Endothelial cell (in vitro differentiated cells): ENCODE data around the gene NAPG. TPM values are rescaled to one million over a fixed set of nuclear protein-coding genes. Genes with fewer than 3 reads are reported as not detected.
A peak's percentile ranks its signal among the peaks of the same experiment; 100 is the strongest.

ENCODE experiments used
- DNase-seq: peaks from one replicate; pipeline ENCODE4 v3.0.0; 2021; ENCODE audit warnings: low spot score
- H3K27ac Mint-ChIP-seq: one replicate; pipeline ENCODE4 v1.8.0; 2021; ENCODE audit warnings: mixed read lengths, inconsistent platforms; ENCODE audit not compliant: unreplicated experiment
- H3K27me3 Mint-ChIP-seq: one replicate; pipeline ENCODE4 v1.8.0; 2021; ENCODE audit warnings: mild to moderate bottlenecking, moderate library complexity, mixed read lengths, inconsistent platforms; ENCODE audit not compliant: unreplicated experiment
- H3K36me3 Mint-ChIP-seq: one replicate; pipeline ENCODE4 v1.8.0; 2021; ENCODE audit warnings: mild to moderate bottlenecking, low read depth, mixed read lengths, inconsistent platforms; ENCODE audit not compliant: unreplicated experiment
- H3K4me1 Mint-ChIP-seq: one replicate; pipeline ENCODE4 v1.8.0; 2021; ENCODE audit warnings: mild to moderate bottlenecking, mixed read lengths, inconsistent platforms; ENCODE audit not compliant: unreplicated experiment
- H3K4me3 Mint-ChIP-seq: one replicate; pipeline ENCODE4 v1.8.0; 2021; ENCODE audit warnings: mild to moderate bottlenecking, mixed read lengths, inconsistent platforms; ENCODE audit not compliant: unreplicated experiment
- H3K9me3 Mint-ChIP-seq: one replicate; pipeline ENCODE4 v1.8.0; 2021; ENCODE audit warnings: mixed read lengths, inconsistent platforms; ENCODE audit not compliant: unreplicated experiment
- CTCF ChIP-seq: fragments of 200-600 bp; sonication (generic); IDR thresholded peaks from one replicate; pipeline ENCODE4 v1.5.0; 2021; ENCODE audit warnings: antibody characterized with exemption; ENCODE audit not compliant: unreplicated experiment
- total RNA-seq: library from RNA; stranded (reverse); fragmentation: NEBNext Ultra II Directional; extraction: Animal tissue kit (Norgen Biotek cat#: 25700); gene quantifications from one replicate; pipeline ENCODE4 v1.2.1, GENCODE V29; 2021; ENCODE audit not compliant: unreplicated experiment

NAPG gene
- total RNA-seq, 1 donor from 2014 or later, result 33.6 TPM

- peaks cover 9% of the 10 kb centered on the region for H3K4me1 Mint-ChIP-seq
- H3K4me3 Mint-ChIP-seq, result no peak overlapping the region
- peaks cover 2% of the 10 kb centered on the region for H3K27me3 Mint-ChIP-seq
- no peak for TF ChIP-seq CTCF
- no peak for DNase-seq
- no peak overlapping the region for H3K27ac Mint-ChIP-seq
- H3K9me3 Mint-ChIP-seq, result no peaks in the 10 kb centered on the region
- no peaks in the 10 kb centered on the region for H3K36me3 Mint-ChIP-seq
These were observed 6.5 kb upstream of the NAPG start for GRCh38 chr18:10519366-10519765.

GRCh38 chr18:10519999-10520935, 5.6 kb upstream of the NAPG start:
- no peak overlapping the region for H3K27ac Mint-ChIP-seq
- H3K4me3 Mint-ChIP-seq, result no peak overlapping the region
- H3K36me3 Mint-ChIP-seq, result peaks cover 5% of the 10 kb centered on the region
- peaks cover 15% of the 10 kb centered on the region for H3K4me1 Mint-ChIP-seq
- H3K9me3 Mint-ChIP-seq, result no peaks in the 10 kb centered on the region
- H3K27me3 Mint-ChIP-seq, result peaks cover 3% of the 10 kb centered on the region
- TF ChIP-seq CTCF, result peak; percentile 27
- DNase-seq, result peak; percentile 76

GRCh38 chr18:10521566-10521965, 4.3 kb upstream of the NAPG start:
- H3K9me3 Mint-ChIP-seq, result no peaks in the 10 kb centered on the region
- H3K27ac Mint-ChIP-seq, result no peak overlapping the region
- no peak for DNase-seq
- peaks cover 2% of the 10 kb centered on the region for H3K27me3 Mint-ChIP-seq
- no peak overlapping the region for H3K4me3 Mint-ChIP-seq
- H3K4me1 Mint-ChIP-seq, result peaks cover 15% of the 10 kb centered on the region
- peaks cover 5% of the 10 kb centered on the region for H3K36me3 Mint-ChIP-seq
- no peak for TF ChIP-seq CTCF

- Mint-ChIP-seq H3K36me3 (peaks cover 5% of the 10 kb centered on the region), H3K27me3 (peaks cover 2% of the 10 kb centered on the region), H3K4me3 (no peak overlapping the region), H3K27ac (no peak overlapping the region), H3K4me1 (peaks cover 22% of the 10 kb centered on the region), H3K9me3 (no peaks in the 10 kb centered on the region)
- DNase-seq, result no peak
- TF ChIP-seq CTCF, result no peak
These were observed 3.3 kb upstream of the NAPG start for GRCh38 chr18:10522574-10522973.

- DNase-seq, result no peak
- peaks cover 5% of the 10 kb centered on the region for H3K36me3 Mint-ChIP-seq
These were observed 2.3 kb upstream of the NAPG start for GRCh38 chr18:10523544-10523943.

More at GRCh38 chr18:10523544-10523943, 2.3 kb upstream of the NAPG start:
- Mint-ChIP-seq H3K27me3 (peaks cover 2% of the 10 kb centered on the region), H3K4me1 (peaks cover 26% of the 10 kb centered on the region), H3K4me3 (no peak overlapping the region), H3K27ac (no peak overlapping the region), H3K9me3 (no peaks in the 10 kb centered on the region)
- TF ChIP-seq CTCF, result no peak
